Activated T-cell treated with anti-CD3 and anti-CD28 coated beads, Interleukin-2, amount 50 U/mL, for 24 hours (primary cell): ENCODE data around the gene SULT6B1.
A peak's percentile ranks its signal among the peaks of the same experiment; 100 is the strongest.

ENCODE experiments used
- DNase-seq: peaks from one replicate; pipeline ENCODE4 v3.0.0-alpha.2; 2020
- H3K27ac Mint-ChIP-seq: 2 replicates; pipeline ENCODE4 v1.8.0; 2020; ENCODE audit warnings: mild to moderate bottlenecking, mixed read lengths
- H3K27me3 Mint-ChIP-seq: 2 replicates; pipeline ENCODE4 v1.8.0; 2020; ENCODE audit warnings: mixed read lengths
- H3K36me3 Mint-ChIP-seq: 2 replicates; pipeline ENCODE4 v1.8.0; 2020; ENCODE audit warnings: low read depth, mixed read lengths
- H3K4me1 Mint-ChIP-seq: 2 replicates; pipeline ENCODE4 v1.8.0; 2020; ENCODE audit warnings: low read depth, mixed read lengths
- H3K4me3 Mint-ChIP-seq: 2 replicates; pipeline ENCODE4 v1.8.0; 2020; ENCODE audit warnings: mild to moderate bottlenecking, moderate library complexity, mixed read lengths
- H3K9me3 Mint-ChIP-seq: 2 replicates; pipeline ENCODE4 v1.8.0; 2020; ENCODE audit warnings: mixed read lengths

The SULT6B1 gene

DNA sequence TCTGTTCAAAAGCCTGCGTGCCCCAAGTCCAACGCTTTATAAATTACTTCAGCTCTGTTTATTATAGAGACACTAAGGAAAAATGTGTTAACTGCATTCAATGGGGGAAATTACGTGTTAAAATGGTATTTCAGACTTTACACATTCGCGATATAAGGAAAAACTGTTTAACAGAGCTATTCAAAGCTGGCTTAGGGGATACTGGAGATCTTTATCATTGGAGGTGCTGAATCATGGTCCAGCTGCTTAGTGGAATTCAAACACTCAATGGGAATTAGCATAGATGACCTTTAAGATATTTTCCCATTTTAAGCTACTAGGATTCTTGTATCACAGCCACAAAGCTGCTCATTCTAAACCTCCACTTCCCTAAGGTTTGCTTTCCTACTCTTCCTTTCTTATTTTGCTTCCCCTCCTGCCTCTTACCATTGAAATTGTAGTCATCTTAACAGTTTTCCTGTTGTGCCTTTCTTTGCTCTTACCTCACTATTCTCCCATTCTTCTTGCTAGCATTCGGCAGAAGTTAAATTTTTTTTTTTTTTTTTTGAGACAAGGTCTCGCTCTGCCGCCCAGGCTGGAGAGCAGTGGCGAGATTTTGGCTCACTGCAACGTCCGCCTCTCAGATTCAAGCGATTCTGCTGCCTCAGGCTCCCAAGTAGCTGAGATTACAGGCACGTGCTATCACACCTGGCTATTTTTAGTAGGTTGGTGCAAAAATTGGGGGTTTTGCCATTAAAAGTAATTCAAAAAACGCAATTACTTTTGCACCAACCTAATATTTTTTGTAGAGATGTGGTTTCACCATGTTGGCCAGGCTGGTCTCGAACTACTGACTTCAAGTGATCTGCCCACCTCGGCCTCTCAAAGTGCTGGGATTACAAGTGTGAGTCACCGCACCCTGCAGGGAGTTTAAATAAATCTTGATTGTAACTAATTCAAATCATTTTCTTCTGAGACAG lies 6.5 kb downstream of the SULT6B1 start:
- Mint-ChIP-seq H3K4me3 (no peak overlapping the region), H3K4me1 (no peaks in the 10 kb centered on the region), H3K27me3 (peaks cover 1% of the 10 kb centered on the region), H3K27ac (no peak overlapping the region), H3K36me3 (no peaks in the 10 kb centered on the region), H3K9me3 (no peaks in the 10 kb centered on the region)
- DNase-seq = no peak

DNA sequence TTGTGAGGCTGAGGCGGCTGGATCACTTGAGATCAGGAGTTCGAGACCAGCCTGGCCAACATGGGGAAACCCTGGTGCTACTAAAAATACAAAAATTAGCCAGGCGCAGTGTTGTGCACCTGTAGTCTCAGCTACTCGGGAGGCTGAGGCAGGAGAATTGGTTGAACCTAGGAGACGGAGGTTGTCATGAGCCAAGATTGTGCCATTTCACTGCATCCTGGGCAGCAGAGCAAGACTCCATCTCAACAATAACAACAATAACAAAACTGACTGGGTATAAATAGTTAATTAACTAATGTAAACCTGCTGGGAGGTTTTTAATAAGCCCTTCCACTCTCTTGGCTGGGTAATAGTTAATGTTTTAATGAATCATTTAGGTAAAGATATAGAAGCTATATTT lies 7.8 kb downstream of the SULT6B1 start:
- Mint-ChIP-seq H3K4me3 (no peak overlapping the region), H3K9me3 (no peaks in the 10 kb centered on the region), H3K27ac (no peak overlapping the region), H3K4me1 (no peaks in the 10 kb centered on the region), H3K36me3 (no peaks in the 10 kb centered on the region), H3K27me3 (no peaks in the 10 kb centered on the region)
- no peak for DNase-seq

DNA sequence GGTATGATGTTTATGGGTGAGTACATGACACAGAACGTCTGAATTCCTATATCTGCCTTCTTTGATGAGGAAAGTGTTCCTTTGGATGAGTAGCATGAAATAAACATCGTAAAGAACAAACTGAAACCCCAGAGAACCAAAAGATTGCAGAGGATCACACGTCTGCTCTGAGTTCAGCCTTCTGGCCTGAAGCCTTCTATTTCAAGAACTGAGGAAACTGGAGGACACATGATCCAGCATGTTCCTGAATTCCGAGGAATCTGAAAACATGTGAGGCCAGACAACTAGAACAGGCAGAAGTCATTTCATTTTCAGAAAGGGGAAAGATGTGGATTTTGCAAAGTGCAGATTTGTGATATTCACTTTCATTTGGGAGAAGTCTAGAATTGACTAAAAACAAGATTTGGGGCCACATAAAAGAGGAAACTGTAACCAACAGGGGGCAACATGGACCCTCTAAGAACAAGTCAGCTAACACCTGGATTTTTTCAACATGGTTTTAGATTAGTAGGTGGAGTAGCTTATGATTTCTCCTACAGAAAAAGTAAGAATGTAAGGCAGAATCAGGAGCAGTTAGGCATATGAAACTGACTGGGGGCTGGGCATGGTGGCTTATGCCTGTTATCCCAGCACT lies 8.3 kb downstream of the SULT6B1 start:
- H3K9me3 Mint-ChIP-seq = no peaks in the 10 kb centered on the region
- H3K4me1 Mint-ChIP-seq = no peaks in the 10 kb centered on the region
- H3K27ac Mint-ChIP-seq = no peak overlapping the region
- no peak for DNase-seq
- no peak overlapping the region for H3K4me3 Mint-ChIP-seq
- no peaks in the 10 kb centered on the region for H3K36me3 Mint-ChIP-seq
- no peaks in the 10 kb centered on the region for H3K27me3 Mint-ChIP-seq

DNA sequence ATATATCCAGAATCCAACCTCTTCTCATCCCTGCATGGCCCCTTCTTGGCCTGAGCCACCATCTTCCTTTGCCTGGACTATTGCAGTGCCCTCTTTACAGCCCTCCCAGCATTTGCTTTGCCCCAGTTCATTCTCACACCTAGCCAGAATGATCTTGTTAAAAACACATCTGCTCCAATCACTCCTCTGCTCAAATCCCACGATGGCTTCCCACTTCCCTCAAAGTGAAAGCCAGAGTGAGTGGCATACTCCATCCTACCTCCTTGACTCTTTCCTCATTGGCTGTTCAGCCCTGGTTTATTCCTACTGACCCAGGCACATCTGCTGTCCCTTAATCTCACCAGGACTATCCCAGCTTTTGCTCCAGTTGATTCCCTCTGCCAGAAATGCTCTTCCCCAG lies 14.7 kb downstream of the SULT6B1 start:
- no peaks in the 10 kb centered on the region for H3K4me1 Mint-ChIP-seq
- no peaks in the 10 kb centered on the region for H3K9me3 Mint-ChIP-seq
- DNase-seq = no peak
- no peak overlapping the region for H3K4me3 Mint-ChIP-seq
- H3K36me3 Mint-ChIP-seq = no peaks in the 10 kb centered on the region
- H3K27ac Mint-ChIP-seq = no peak overlapping the region
- no peaks in the 10 kb centered on the region for H3K27me3 Mint-ChIP-seq

DNA sequence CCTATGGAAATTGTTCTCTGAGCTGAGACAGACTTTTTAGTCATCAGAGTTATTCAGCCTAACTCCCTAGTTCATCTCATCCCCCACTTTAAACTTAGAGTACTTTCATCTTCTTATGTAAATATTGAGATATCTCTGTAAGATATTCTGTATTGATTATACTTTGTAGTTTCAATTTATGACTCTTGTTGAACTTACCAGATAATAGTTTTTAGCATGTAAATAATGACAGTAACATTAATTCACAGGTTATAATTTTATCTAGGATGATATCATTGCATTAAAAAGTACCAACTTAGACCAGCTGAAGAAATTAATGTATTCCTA lies 16.9 kb downstream of the SULT6B1 start:
- Mint-ChIP-seq H3K4me1 (peaks cover 1% of the 10 kb centered on the region), H3K27ac (no peak overlapping the region), H3K9me3 (no peaks in the 10 kb centered on the region), H3K27me3 (no peaks in the 10 kb centered on the region), H3K36me3 (no peaks in the 10 kb centered on the region), H3K4me3 (no peak overlapping the region)
- DNase-seq = no peak

DNA sequence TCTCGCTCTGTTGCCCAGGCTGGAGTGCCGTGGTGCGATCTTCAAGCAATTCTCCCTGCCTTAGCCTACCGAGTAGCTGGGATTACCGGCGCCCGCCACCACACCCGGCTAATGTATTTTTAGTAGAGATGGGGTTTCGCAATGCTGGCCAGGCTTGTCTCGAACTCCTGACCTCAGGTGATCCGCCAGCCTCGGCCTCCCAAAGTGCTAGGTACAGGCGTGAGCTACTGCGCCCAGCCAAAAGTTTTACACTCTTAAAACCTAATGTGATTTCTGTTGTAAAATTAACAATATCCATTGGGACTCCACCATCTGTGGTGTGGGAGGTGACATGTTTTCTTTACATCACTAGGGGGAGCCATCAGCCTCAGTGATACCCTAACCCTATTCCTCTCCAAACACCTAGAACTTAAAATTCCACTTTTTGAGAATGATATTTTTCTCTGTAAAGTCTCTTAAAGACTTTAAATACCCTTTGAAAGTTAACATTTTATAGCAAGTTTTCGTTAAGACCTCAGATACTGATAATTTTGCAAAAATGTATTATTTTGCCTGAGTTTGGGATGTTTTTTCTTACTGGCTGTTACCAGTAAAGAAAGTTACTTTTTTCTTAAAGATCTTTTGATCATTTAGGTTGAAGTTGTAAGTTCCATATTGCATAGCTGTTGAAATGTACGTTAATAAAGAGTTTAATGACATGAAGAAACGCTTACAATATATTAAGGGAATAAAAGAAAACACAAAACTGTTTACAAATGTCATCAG lies 20.1 kb downstream of the SULT6B1 start:
- Mint-ChIP-seq H3K27ac (no peak overlapping the region), H3K9me3 (peaks cover 7% of the 10 kb centered on the region), H3K4me3 (no peak overlapping the region), H3K27me3 (no peaks in the 10 kb centered on the region), H3K36me3 (peaks cover 4% of the 10 kb centered on the region), H3K4me1 (peaks cover 1% of the 10 kb centered on the region)
- DNase-seq = no peak

DNA sequence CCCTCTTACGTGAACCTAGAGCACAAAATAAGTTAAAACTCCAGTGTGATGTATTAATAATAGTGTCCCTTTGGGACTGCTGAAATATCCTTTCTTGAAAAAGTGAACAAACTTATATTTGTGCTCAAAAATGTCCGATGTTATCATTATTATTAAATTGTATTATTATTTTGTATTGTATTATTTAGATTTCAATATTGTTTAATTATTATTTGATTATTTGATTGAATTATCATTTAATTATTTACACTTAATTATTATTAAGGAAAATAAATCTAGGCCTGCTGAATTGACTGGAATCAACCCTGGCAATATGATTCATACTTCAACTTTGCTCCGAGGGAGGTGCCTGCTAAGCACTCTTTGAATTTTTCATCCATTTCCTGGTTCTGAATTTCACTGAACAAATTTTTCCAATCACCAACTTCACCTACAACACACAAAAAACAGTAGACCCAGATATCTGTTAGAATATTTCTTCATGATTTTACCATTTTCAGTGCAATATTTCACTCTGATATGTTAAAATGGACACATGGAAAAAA lies 20.8 kb downstream of the SULT6B1 start:
- no peak for DNase-seq
- Mint-ChIP-seq H3K4me3 (no peak overlapping the region), H3K9me3 (peaks cover 7% of the 10 kb centered on the region), H3K27me3 (no peaks in the 10 kb centered on the region), H3K27ac (no peak overlapping the region), H3K4me1 (peaks cover 1% of the 10 kb centered on the region), H3K36me3 (peaks cover 4% of the 10 kb centered on the region)

DNA sequence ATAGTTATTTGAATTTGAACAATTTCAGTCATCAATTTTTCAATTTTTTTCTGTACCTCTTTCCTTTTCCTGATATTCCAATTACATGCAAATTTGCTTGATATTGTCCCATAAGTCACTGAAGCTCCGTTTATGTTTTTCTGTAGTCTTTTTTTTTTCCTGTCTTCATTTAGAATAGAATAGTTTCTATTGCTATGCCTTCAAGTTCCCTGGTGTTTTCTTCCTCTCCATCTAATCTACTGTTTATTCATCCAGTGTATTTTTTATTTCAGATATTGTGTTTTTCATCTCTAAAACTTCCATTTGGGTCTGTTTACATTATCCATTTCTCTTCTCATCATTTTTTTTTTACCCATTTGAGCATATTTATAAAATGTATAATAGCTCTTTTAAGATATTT lies 23.7 kb downstream of the SULT6B1 start:
- no peak for DNase-seq
- Mint-ChIP-seq H3K9me3 (peaks cover 7% of the 10 kb centered on the region), H3K36me3 (peaks cover 4% of the 10 kb centered on the region), H3K4me3 (no peak overlapping the region), H3K27me3 (no peaks in the 10 kb centered on the region), H3K27ac (no peak overlapping the region), H3K4me1 (peaks cover 3% of the 10 kb centered on the region)

DNA sequence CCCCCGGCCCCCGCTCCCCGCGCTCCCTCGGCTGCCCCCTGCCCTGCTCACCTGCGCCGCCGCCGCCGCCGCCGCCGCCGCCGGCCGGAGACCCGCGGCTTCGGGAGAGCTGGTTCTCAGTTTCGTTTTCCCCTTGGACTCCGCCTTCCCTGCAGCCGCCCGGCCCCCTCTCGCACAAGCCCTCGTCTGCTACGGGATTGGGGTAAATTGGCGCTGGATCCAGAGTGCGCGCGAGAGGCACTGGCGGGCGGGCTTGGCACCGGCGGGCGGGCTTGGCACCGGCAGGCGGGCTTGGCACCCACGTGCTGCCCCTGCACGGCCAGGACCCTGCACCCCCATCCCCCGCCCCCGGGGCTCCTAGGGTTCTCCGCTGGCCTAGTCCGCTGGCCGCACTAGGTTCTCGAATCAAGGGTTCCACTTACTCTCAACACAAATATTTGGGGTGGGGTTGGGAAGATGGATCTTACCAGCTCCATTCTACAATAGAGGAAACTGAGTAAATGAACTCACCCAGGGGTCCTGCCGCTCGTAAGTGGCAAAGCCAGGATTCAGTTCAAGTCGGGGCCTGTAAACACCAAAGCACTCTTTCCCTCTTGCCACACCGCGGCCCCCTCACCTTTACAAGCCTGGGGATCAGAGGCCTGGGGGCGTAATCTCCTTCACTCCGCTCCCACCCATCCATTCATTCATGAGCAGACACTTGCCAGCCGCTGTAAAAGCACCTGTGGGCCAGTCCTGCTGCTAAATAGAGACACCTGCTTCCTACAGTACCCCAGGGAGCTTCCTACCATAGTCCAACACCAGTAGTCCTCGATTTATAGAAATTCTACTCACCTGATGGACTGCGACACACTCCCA lies 31.4 kb downstream of the SULT6B1 start, which contains the start of gene EIF2AK2:
TSS of gene EIF2AK2 (minus strand) at position 124 of the 858 bp plus-strand sequence. CDS start 9,174 bp downstream, outside the sequence.
- Mint-ChIP-seq H3K27ac (peak within 1 kb of the TSS; percentile 94), H3K27me3 (no peaks in the 10 kb centered on the region), H3K9me3 (peaks cover 2% of the 10 kb centered on the region), H3K4me1 (peaks cover 48% of the 10 kb centered on the region), H3K4me3 (peak within 1 kb of the TSS; percentile 88), H3K36me3 (peaks cover 33% of the 10 kb centered on the region)
- DNase-seq = peak; percentile 84

DNA sequence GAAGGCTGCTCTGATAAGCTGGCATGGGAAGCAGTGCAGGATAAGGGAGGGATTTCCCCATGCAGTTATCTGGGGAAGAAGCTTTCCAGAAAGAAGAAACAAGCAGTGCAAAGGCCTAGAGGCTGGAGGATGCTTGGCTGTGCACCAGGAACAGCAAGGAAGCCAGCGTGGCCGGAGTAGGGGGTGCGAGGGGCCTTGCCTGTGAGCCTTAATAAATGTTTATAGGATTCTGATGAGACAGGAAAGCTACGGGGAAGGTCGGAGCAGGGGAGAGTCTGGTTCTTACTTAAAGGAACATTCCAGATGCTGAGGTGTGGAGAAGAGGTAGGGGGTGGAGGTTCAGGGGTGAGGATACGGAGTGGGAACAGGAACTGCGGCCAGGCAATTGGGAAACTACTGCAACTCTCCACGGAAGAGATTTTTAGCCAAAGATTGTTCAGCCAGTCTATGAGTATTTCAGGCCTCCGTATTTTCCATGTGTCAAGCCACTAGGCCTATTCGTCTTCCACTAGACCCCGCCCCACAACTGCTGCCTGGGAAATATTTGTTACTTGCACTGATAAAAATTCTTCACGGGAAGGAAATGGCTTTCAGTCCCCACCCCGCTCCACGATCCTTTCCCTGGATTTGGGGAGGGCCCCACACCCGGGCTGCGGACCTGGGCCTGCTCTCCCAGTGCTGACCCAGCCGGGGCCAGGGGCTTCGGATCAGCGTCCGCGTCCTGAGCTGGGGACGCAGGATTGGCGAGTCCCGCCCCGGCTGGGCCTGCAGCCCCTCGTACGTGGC lies 32.2 kb downstream of the SULT6B1 start:
- Mint-ChIP-seq H3K4me3 (peak overlapping the region; percentile 88), H3K4me1 (peaks cover 52% of the 10 kb centered on the region), H3K9me3 (peaks cover 2% of the 10 kb centered on the region), H3K27ac (peak overlapping the region; percentile 94), H3K27me3 (no peaks in the 10 kb centered on the region), H3K36me3 (peaks cover 39% of the 10 kb centered on the region)
- DNase-seq = no peak

DNA sequence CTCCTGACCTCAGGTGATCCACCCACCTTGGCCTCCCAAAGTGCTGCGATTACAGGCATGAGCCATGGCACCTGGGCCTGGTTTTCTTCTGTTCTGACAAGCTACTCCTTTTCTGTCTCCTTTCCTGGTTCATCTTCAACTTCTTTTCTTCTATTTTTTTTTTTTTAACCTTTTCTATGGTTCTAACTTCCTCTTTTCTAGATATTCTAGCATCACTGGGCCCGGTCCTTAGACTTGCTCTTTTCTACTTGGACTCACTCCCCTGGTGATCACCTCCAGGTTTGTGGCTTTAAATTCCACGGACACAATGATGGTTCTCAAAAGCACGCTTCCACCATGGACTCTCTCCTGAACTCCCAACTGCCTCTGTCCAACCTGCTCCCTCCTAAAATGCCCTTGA lies 33.7 kb downstream of the SULT6B1 start:
- H3K27me3 Mint-ChIP-seq = no peaks in the 10 kb centered on the region
- no peak overlapping the region for H3K27ac Mint-ChIP-seq
- no peak overlapping the region for H3K4me3 Mint-ChIP-seq
- H3K36me3 Mint-ChIP-seq = peaks cover 43% of the 10 kb centered on the region
- peaks cover 62% of the 10 kb centered on the region for H3K4me1 Mint-ChIP-seq
- no peak for DNase-seq
- peaks cover 2% of the 10 kb centered on the region for H3K9me3 Mint-ChIP-seq

DNA sequence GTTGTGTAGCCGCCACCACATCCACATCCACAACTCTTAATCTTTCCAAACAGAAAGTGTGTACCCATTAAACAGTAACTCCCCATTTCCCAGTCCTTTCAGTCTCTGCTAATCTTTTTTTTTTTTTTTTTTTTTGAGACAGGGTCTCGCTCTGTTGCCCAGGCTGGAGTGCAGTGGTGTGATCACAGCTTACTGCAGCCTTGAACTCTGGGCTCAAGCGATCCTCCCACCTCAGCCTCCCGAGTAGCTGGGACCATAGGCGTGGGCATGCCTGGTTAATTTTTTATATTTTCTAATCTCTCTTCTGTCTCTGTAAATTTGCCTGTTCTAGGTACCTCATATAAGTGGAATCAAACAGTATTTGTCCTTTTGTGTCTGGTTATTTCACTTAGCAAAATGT lies 35.2 kb downstream of the SULT6B1 start:
- Mint-ChIP-seq H3K4me1 (peaks cover 62% of the 10 kb centered on the region), H3K36me3 (peaks cover 57% of the 10 kb centered on the region), H3K27me3 (no peaks in the 10 kb centered on the region), H3K27ac (no peak overlapping the region), H3K9me3 (peaks cover 2% of the 10 kb centered on the region), H3K4me3 (no peak overlapping the region)
- no peak for DNase-seq

DNA sequence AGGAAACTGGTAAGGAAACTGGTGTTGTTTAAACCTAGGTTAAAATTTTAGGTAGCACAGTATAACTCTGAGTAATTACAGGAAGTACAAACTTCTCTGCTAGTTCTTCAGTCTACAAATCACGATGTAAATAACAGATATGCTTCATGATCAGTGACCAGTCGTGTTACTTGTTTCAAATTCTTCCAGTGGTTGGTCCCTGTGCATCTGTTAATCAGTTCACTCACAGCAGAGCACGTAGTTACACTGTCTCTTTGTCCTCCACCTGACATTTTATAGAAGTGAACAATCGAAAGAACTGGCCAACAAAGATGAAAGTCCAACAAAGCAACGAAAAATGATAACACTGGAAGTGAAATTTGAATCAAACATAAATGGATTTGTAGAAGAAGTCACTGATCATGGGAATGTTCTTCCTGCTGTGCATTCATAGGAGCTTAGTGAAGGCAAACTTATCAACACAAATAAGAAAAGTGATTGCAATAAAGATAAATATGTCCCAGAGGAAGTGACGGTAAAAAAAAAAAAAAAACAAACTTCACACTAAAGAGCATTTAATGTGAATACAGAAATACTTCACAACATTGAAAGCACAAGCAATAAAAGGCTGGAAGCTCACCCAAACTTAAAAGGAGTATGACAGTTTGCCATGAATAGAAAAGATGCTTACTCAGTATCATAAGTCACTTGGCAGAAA lies 38.7 kb downstream of the SULT6B1 start:
- H3K27me3 Mint-ChIP-seq = no peaks in the 10 kb centered on the region
- H3K9me3 Mint-ChIP-seq = peaks cover 2% of the 10 kb centered on the region
- H3K4me3 Mint-ChIP-seq = peak overlapping the region; percentile 2
- H3K4me1 Mint-ChIP-seq = peaks cover 38% of the 10 kb centered on the region
- DNase-seq = no peak
- H3K36me3 Mint-ChIP-seq = peaks cover 69% of the 10 kb centered on the region
- H3K27ac Mint-ChIP-seq = peak overlapping the region; percentile 45
